ENCODE measurements around the gene UTP4. TPM values are rescaled to one million over a fixed set of nuclear protein-coding genes. Genes with fewer than 3 reads are reported as not detected.

The UTP4 gene
- total RNA-seq, 4 donors from 2014 or later = 12.1 to 45.1 (median 31.4) TPM

GRCh38 chr16:69176033-69176800, 43.8 kb downstream of the UTP4 start:
- Histone ChIP-seq H3K4me1 (peaks cover 0 to 25% of the 10 kb centered on the region in 2 donors), H3K36me3 (no peaks in the 10 kb centered on the region), H3K27me3 (no peaks in the 10 kb centered on the region), H3K4me3 (no peak overlapping the region), H3K9me3 (no peaks in the 10 kb centered on the region), H3K27ac (no peak overlapping the region)
- intact Hi-C loops (cut with DNase I; ENCODE audit: low total_unique reads) = no loop called here
- no peak for DNase-seq
- TF ChIP-seq CTCF (IDR thresholded peaks at IDR 0.05) = no peak
- TF ChIP-seq POLR2A (IDR thresholded peaks at IDR 0.05) = no peak

GRCh38 chr16:69179328-69180010, 47.0 kb downstream of the UTP4 start:
- no peak overlapping the region for H3K4me3 ChIP-seq
- TF ChIP-seq POLR2A (IDR thresholded peaks at IDR 0.05) (no peak), CTCF (IDR thresholded peaks at IDR 0.05) (no peak)
- peak overlapping the region; percentile 78 to 82 for H3K27ac ChIP-seq
- no peaks in the 10 kb centered on the region for H3K27me3 ChIP-seq
- H3K4me1 ChIP-seq = peaks cover 0 to 9% of the 10 kb centered on the region in 2 donors
- H3K36me3 ChIP-seq = no peaks in the 10 kb centered on the region
- H3K9me3 ChIP-seq = no peaks in the 10 kb centered on the region
- peak; percentile 79 to 87 for DNase-seq
- intact Hi-C loops (cut with DNase I; ENCODE audit: low total_unique reads) = no loop called here

- Histone ChIP-seq H3K27me3 (no peaks in the 10 kb centered on the region), H3K36me3 (no peaks in the 10 kb centered on the region), H3K4me1 (peaks cover 0 to 8% of the 10 kb centered on the region in 2 donors), H3K4me3 (no peak overlapping the region), H3K9me3 (no peaks in the 10 kb centered on the region), H3K27ac (peak overlapping the region; percentile 78 to 82)
- DNase-seq = no peak
- TF ChIP-seq CTCF (IDR thresholded peaks at IDR 0.05) (no peak), POLR2A (IDR thresholded peaks at IDR 0.05) (no peak)
- intact Hi-C loops (cut with DNase I; ENCODE audit: low total_unique reads) = no loop called here
Observed at GRCh38 chr16:69180011-69180338, 47.5 kb downstream of the UTP4 start.

DNA sequence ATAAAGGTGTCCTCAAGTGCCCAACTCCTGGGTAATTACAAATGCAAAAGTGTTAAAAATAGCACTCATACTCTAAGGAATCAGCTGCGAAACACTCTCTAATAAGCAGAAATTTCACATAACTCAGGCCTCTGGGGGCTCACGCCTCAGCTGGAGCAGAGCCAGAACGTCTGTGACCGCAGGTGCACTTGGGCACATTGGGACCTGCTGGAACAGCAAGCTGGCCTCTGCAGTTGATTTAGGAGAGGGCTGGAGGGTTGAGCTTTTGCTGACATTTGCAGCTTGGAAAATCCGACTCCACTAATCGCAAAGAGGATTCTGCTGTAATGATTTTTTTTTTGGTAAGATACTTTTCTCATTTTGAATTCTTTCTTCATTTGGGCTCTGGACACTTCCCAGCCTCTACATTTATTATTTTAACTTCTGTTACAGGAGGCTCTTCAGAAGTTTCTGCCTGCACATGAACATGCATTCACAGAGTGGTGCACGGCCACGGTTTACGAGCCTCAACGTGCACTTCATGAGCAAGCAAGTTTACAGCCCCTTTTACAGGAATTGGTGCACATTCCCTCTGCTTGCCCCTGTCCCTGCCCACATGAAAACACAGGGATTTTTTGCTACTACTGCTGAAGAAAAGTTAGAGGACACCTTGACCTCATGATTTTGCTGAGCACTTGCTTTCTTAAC, 50.4 kb downstream of the UTP4 start:
- H3K27me3 ChIP-seq = no peaks in the 10 kb centered on the region
- H3K36me3 ChIP-seq = no peaks in the 10 kb centered on the region
- TF ChIP-seq CTCF (IDR thresholded peaks at IDR 0.05) (no peak), POLR2A (IDR thresholded peaks at IDR 0.05) (no peak)
- DNase-seq = no peak
- H3K9me3 ChIP-seq = no peaks in the 10 kb centered on the region
- H3K4me1 ChIP-seq = peaks cover 0 to 8% of the 10 kb centered on the region in 2 donors
- H3K27ac ChIP-seq = peak overlapping the region; percentile 54 to 59
- no peak overlapping the region for H3K4me3 ChIP-seq
- intact Hi-C loops (cut with DNase I; ENCODE audit: low total_unique reads) = no loop called here
